Measurements from ENCODE around the gene KIF21A.

Gene KIF21A

DNA sequence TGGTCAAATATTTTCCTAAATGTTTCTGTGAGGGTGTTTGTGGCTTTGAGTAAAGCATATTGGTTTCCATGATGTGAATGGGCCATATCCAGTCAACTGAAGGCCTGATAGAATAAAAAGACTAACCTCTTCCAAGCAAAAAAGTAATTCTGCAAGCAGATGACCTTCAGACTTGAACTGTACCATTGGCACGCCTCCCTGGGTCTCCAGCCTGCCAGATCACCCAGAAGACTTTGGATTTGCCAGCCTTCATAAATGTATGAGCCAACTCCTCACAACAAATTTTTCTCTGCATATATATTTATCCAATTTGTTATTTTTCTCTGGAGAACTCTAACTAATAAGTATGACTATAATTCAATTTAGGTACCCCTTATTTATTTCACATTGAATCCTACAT, 190.3 kb downstream of the KIF21A start:
- no peak for DNase-seq

Data from NCI-H2081 treated with DMSO at 0.1 percent for 48 hours (cell line).